MM.1S (cell line): Measurements from ENCODE around the gene CHML.

ENCODE experiments used
- DNase-seq: peaks from one replicate; pipeline ENCODE4 v3.0.0-alpha.2; 2015
- H2AFZ ChIP-seq: fragments of 300-600 bp; sonication (generic); 2 replicates; pipeline ENCODE4 v1.6.0; 2016; ENCODE audit warnings: antibody characterized with exemption, low read length
- H3F3A ChIP-seq: fragments of 300-600 bp; sonication (generic); 2 replicates; pipeline ENCODE4 v1.6.1; 2016; ENCODE audit warnings: mild to moderate bottlenecking, antibody characterized with exemption, low read length, moderate library complexity, mixed read lengths; ENCODE audit not compliant: insufficient read depth
- H3K27ac ChIP-seq: fragments of 300-600 bp; sonication (generic); 2 replicates; pipeline ENCODE4 v1.5.1; 2016; ENCODE audit warnings: mild to moderate bottlenecking, low read length
- H3K27me3 ChIP-seq: fragments of 300-600 bp; sonication (generic); replicated peaks from 2 replicates; pipeline ENCODE4 v1.6.0; 2016; ENCODE audit warnings: low read length; ENCODE audit not compliant: insufficient read depth
- H3K36me3 ChIP-seq: fragments of 300-600 bp; sonication (generic); replicated peaks from 2 replicates; pipeline ENCODE4 v1.6.1; 2016; ENCODE audit warnings: mild to moderate bottlenecking, low read length, mixed read lengths; ENCODE audit not compliant: insufficient read depth
- H3K4me1 ChIP-seq: fragments of 300-600 bp; sonication (generic); 2 replicates; pipeline ENCODE4 v1.6.1; 2016; ENCODE audit warnings: low read length, mixed read lengths
- H3K4me2 ChIP-seq: fragments of 300-600 bp; sonication (generic); 2 replicates; pipeline ENCODE4 v1.6.0; 2016; ENCODE audit warnings: low read depth, low read length
- H3K4me3 ChIP-seq: fragments of 300-600 bp; sonication (generic); 2 replicates; pipeline ENCODE4 v1.5.1; 2016; ENCODE audit warnings: low read length, mixed read lengths
- H3K79me2 ChIP-seq: fragments of 300-600 bp; sonication (generic); 2 replicates; pipeline ENCODE4 v1.6.1; 2016; ENCODE audit warnings: mixed run types, low read length, mixed read lengths
- H3K9ac ChIP-seq: fragments of 300-600 bp; sonication (generic); 2 replicates; pipeline ENCODE4 v1.6.1; 2016; ENCODE audit warnings: low read length, mixed read lengths
- H3K9me2 ChIP-seq: fragments of 300-600 bp; sonication (generic); replicated peaks from 2 replicates; pipeline ENCODE4 v1.6.1; 2016; ENCODE audit warnings: mild to moderate bottlenecking, low read length, mixed read lengths; ENCODE audit not compliant: insufficient read depth
- H3K9me3 ChIP-seq: fragments of 300-600 bp; sonication (generic); replicated peaks from 2 replicates; pipeline ENCODE4 v1.6.1; 2016; ENCODE audit warnings: mild to moderate bottlenecking, low read length, mixed read lengths; ENCODE audit not compliant: insufficient read depth
- H4K20me1 ChIP-seq: fragments of 300-600 bp; sonication (generic); 2 replicates; pipeline ENCODE4 v1.6.1; 2016; ENCODE audit warnings: mild to moderate bottlenecking, low read length, moderate library complexity, mixed read lengths; ENCODE audit not compliant: insufficient read depth
- EZH2 ChIP-seq: fragments of 300-600 bp; sonication (generic); optimal IDR thresholded peaks from 2 replicates; pipeline ENCODE3; 2017; ENCODE audit warnings: low read depth, mild to moderate bottlenecking, antibody characterized with exemption, low read length, mixed read lengths
- EZH2phosphoT487 ChIP-seq: fragments of 300-600 bp; sonication (generic); IDR thresholded peaks from 2 replicates; pipeline ENCODE4 v1.6.1; 2018; ENCODE audit warnings: antibody characterized with exemption, low read length
- TF ChIP-seq, protein P1 (sequence below): fragments of 300-600 bp; sonication (generic); IDR thresholded peaks from 2 replicates; pipeline ENCODE4 v1.5.1; 2016; ENCODE audit warnings: antibody characterized with exemption, low read length, mixed read lengths

CHML gene

GRCh38 chr1:241652012-241652411 is 11.8 kb upstream of the CHML start, which contains the start of gene WDR64:
WDR64 (plus strand) TSS chr1:241652281; CDS start chr1:241652485, 204 bp downstream.
- no peak within 1 kb of the TSS for H2AFZ ChIP-seq
- no peaks in the 10 kb centered on the region for H4K20me1 ChIP-seq
- H3K4me1 ChIP-seq = peaks cover 9% of the 10 kb centered on the region; the same call in 1 of the 2 replicates
- H3K9ac ChIP-seq = no peak within 1 kb of the TSS
- no peak for DNase-seq
- H3K9me2 ChIP-seq = no peaks in the 10 kb centered on the region
- no peaks in the 10 kb centered on the region for H3K27me3 ChIP-seq
- no peak within 1 kb of the TSS for H3K27ac ChIP-seq
- no peaks in the 10 kb centered on the region for H3K79me2 ChIP-seq
- TF ChIP-seq, protein P1, sequence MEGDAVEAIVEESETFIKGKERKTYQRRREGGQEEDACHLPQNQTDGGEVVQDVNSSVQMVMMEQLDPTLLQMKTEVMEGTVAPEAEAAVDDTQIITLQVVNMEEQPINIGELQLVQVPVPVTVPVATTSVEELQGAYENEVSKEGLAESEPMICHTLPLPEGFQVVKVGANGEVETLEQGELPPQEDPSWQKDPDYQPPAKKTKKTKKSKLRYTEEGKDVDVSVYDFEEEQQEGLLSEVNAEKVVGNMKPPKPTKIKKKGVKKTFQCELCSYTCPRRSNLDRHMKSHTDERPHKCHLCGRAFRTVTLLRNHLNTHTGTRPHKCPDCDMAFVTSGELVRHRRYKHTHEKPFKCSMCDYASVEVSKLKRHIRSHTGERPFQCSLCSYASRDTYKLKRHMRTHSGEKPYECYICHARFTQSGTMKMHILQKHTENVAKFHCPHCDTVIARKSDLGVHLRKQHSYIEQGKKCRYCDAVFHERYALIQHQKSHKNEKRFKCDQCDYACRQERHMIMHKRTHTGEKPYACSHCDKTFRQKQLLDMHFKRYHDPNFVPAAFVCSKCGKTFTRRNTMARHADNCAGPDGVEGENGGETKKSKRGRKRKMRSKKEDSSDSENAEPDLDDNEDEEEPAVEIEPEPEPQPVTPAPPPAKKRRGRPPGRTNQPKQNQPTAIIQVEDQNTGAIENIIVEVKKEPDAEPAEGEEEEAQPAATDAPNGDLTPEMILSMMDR = no peak
- TF ChIP-seq EZH2phosphoT487 (no peak), EZH2 (no peak)
- H3K4me3 ChIP-seq = no peak within 1 kb of the TSS
- no peak within 1 kb of the TSS for H3K4me2 ChIP-seq
- H3K9me3 ChIP-seq = no peaks in the 10 kb centered on the region
- peaks cover 8% of the 10 kb centered on the region; the same call in 1 of the 2 replicates for H3F3A ChIP-seq
- H3K36me3 ChIP-seq = no peaks in the 10 kb centered on the region

DNA sequence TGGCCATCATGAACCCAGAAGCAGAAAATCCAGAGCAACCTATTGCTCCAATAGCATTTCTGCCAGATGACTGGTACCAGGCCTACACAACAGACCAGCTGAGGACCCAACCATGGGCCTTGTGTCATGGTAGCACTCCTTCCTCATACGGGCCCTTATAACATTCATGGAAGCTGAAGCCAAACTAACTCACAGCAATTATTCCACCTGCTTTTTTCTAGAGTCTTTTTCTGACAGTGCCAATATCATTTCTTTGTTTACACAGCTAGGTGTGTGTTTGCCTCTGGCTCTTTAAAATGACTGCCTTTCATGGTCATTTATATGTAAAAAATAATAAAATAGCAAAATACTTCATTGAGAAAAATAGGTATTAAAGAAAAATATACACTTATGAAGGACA is 8.0 kb upstream of the CHML start:
- Histone ChIP-seq H2AFZ (no peak overlapping the region), H3K9ac (no peak overlapping the region), H3K79me2 (no peaks in the 10 kb centered on the region), H3K27me3 (no peaks in the 10 kb centered on the region), H3K4me2 (no peak overlapping the region), H4K20me1 (no peaks in the 10 kb centered on the region), H3K9me2 (no peaks in the 10 kb centered on the region), H3K4me1 (peaks cover 5% of the 10 kb centered on the region; the same call in 1 of the 2 replicates), H3K4me3 (no peak overlapping the region), H3K27ac (no peak overlapping the region), H3K36me3 (no peaks in the 10 kb centered on the region), H3F3A (no peaks in the 10 kb centered on the region), H3K9me3 (no peaks in the 10 kb centered on the region)
- TF ChIP-seq, protein P1 = no peak
- TF ChIP-seq EZH2phosphoT487 (no peak), EZH2 (no peak)
- no peak for DNase-seq

- Histone ChIP-seq H3K9ac (no peak overlapping the region), H2AFZ (no peak overlapping the region), H4K20me1 (no peaks in the 10 kb centered on the region), H3K4me3 (no peak overlapping the region), H3K4me2 (no peak overlapping the region), H3K27me3 (no peaks in the 10 kb centered on the region), H3K27ac (no peak overlapping the region), H3K4me1 (peaks cover 5% of the 10 kb centered on the region; the same call in 1 of the 2 replicates), H3K9me2 (no peaks in the 10 kb centered on the region), H3F3A (no peaks in the 10 kb centered on the region), H3K79me2 (no peaks in the 10 kb centered on the region), H3K9me3 (no peaks in the 10 kb centered on the region), H3K36me3 (no peaks in the 10 kb centered on the region)
- no peak for DNase-seq
- TF ChIP-seq EZH2 (no peak), EZH2phosphoT487 (no peak)
- TF ChIP-seq, protein P1 = no peak
Measured at GRCh38 chr1:241647658-241648057, 7.5 kb upstream of the CHML start.
